ENCODE data around the gene OR7C1. TPM values are rescaled to one million over a fixed set of nuclear protein-coding genes. Genes with fewer than 3 reads are reported as not detected.

OR7C1 gene
- total RNA-seq: under 0.01 TPM in 1 of 2 replicates, not detected in the other

GRCh38 chr19:14835011-14835410, at the start of gene OR7C1, which contains the start of gene OR7A5:
OR7C1 (minus strand) TSS chr19:14835185; CDS start chr19:14800136, 35,049 bp downstream.
OR7A5 (minus strand) TSS chr19:14835185; CDS start chr19:14828241, 6,944 bp downstream.

GRCh38 chr19:14848822-14849221, 13.8 kb upstream of the OR7C1 start, which contains the start of gene OR7A10:
OR7A10 (minus strand) TSS chr19:14848922; CDS start chr19:14841877, 7,045 bp downstream.

GRCh38 chr19:14778110-14778845, 56.7 kb downstream of the OR7C1 start, which contains the start of gene ADGRE2:
ADGRE2 (minus strand) TSS chr19:14778560; CDS start chr19:14776756, 1,804 bp downstream.

Other genes with a start within 250 kb of the OR7C1 start
- gene ADGRE3, start 160.3 kb downstream of the OR7C1 start, total RNA-seq: not detected in 2 replicates
- gene ZNF333, start 145.1 kb downstream of the OR7C1 start, total RNA-seq: 4.5 and 6.7 TPM in 2 replicates
- 0.21 and 0.48 TPM in 2 replicates for gene ADGRE2, start 56.6 kb downstream of the OR7C1 start, total RNA-seq
- not detected in 2 replicates for gene OR7A5, start within 50 bp of the OR7C1 start, total RNA-seq
- gene OR7A10, start 13.7 kb upstream of the OR7C1 start, total RNA-seq: not detected in 2 replicates
- not detected in 2 replicates for gene OR7A17, start 50.9 kb upstream of the OR7C1 start, total RNA-seq
- not detected in 2 replicates for gene OR7C2, start 106.3 kb upstream of the OR7C1 start, total RNA-seq
- gene SLC1A6, start 144.7 kb upstream of the OR7C1 start, total RNA-seq: not detected in 2 replicates
- gene CASP14, start 214.3 kb upstream of the OR7C1 start, total RNA-seq: 0.21 and 0.72 TPM in 2 replicates
- not detected in 2 replicates for gene OR1I1, start 247.0 kb upstream of the OR7C1 start, total RNA-seq